ENCODE measurements around the gene MESD. TPM values are rescaled to one million over a fixed set of nuclear protein-coding genes. Genes with fewer than 3 reads are reported as not detected.
"Not testable (repeated sequence)": the region's sequence is repeated elsewhere in the genome, so short reads cannot be mapped to it uniquely, and the experiment has no call there.

Gene MESD
- total and polyA plus RNA-seq, 2 of the 4 experiments (the other 2 are of a cell fraction), result 10.0 to 14.0 TPM

DNA sequence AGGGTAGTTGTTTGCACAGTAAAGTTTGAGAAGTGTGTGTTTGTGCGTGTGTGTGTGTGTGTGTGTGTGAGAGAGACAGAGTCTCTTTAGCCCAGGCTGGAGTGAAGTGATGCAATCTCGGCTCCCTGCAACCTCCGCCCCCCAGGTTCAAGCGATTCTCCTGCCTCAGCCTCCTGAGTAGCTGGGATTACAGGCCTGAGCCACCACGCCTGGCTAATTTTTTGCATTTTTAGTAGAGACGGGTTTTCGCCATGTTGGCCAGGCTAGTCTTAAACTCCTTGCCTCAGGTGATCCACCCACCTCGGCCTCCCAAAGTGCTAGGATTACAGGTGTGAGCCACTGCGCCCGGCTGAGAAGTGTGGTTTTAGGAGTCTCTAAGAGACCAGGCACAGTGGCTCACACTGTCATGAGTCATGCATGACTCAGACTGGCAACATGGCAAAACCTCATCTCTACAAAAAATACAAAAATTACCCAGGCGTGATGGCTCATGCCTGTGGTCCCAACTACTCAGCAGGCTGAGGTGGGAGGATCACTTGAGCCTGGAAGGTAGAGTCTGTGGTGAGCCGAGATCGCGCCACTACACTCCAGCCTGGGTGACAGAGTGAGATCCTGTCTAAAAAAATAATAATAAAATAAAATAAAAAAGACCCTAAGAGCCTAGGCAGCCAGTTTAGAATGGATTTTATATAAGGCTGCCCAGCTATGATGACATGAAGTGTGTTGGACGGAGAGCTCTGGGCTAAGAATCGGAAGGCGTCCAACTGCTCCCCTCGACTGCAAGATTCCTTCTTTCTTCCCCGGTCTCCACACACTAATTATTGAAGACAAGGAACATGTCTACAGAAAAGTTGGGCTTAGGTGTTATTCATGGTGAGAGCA, 33.8 kb downstream of the MESD start:
- H2BK20ac ChIP-seq (ENCODE audit: low read depth, low read length); H3K79me1 ChIP-seq (ENCODE audit: low read depth in 1 of 2, low read length in 2 of 2); H2AK5ac ChIP-seq (ENCODE audit: low read depth, low read length); BruUV-seq (replicated peaks); H3K18ac ChIP-seq (ENCODE audit: low read depth, low read length); H3K9me3 ChIP-seq (ENCODE audit: control insufficient read depth, insufficient read depth, low read length); H3K14ac ChIP-seq (replicated peaks; ENCODE audit: low read depth, low read length); H4K91ac ChIP-seq (ENCODE audit: insufficient read depth, low read depth, low read length); H3K56ac ChIP-seq (ENCODE audit: extremely low read depth, insufficient read depth, low read length); in situ Hi-C loops (cut with MboI; ENCODE audit: low sequenced_read_pairs); H2BK120ac ChIP-seq (ENCODE audit: low read depth, low read length); H3K23ac ChIP-seq (ENCODE audit: low read depth, low read length); H3K9ac ChIP-seq (ENCODE audit: low read depth, low read length); H2BK15ac ChIP-seq (ENCODE audit: low read depth, low read length); H3K27me3 ChIP-seq (ENCODE audit: control insufficient read depth, insufficient read depth, low read length); H3K4ac ChIP-seq (ENCODE audit: low read depth, low read length); H2AK9ac ChIP-seq (replicated peaks; ENCODE audit: low read depth, low read length, poor library complexity); H4K5ac ChIP-seq (ENCODE audit: low read depth, low read length); H3K4me3 ChIP-seq (ENCODE audit: insufficient read depth, low read depth, low read length); H2AFZ ChIP-seq (replicated peaks; ENCODE audit: low read length, poor library complexity); intact Hi-C loops (cut with micrococcal nuclease); H3K4me1 ChIP-seq (ENCODE audit: control insufficient read depth, insufficient read depth, low read length); H2BK5ac ChIP-seq (ENCODE audit: low read depth, low read length, poor library complexity, severe bottlenecking); dilution Hi-C loops (cut with HindIII; ENCODE audit: low sequenced_read_pairs, unreplicated experiment); H4K8ac ChIP-seq (ENCODE audit: low read depth in 2 of 2, low read length in 2 of 2): not testable (repeated sequence)
- TF ChIP-seq BHLHE40 (IDR thresholded peaks at IDR 0.05; ENCODE audit: low read depth, low read length) (peak; percentile 63), FOS (IDR thresholded peaks at IDR 0.05; ENCODE audit: low read depth, low read length) (peak; percentile 97), NFE2L2 (IDR thresholded peaks at IDR 0.05; ENCODE audit: low read depth, low read length) (peak; percentile 45; the same call in 1 of the 2 replicates), CEBPB (IDR thresholded peaks at IDR 0.05; ENCODE audit: low read depth, low read length) (peak; percentile 69)
- Histone ChIP-seq H4K20me1 (ENCODE audit: insufficient read depth, low read length) (peaks cover 39% of the 10 kb centered on the region), H3K4me2 (ENCODE audit: low read depth, low read length) (0 out of 2 replicates have a peak overlapping the region, but pooled peaks have one; percentile 2), H3K36me3 (ENCODE audit: control insufficient read depth, insufficient read depth, low read length) (peaks cover 12% of the 10 kb centered on the region), H3K27ac (ENCODE audit: insufficient read depth, low read length) (peak overlapping the region; percentile 13; the same call in 1 of the 2 replicates), H3K9me1 (ENCODE audit: insufficient read depth, low read length) (peaks cover 23% of the 10 kb centered on the region)
- WGBS, 2 experiments (ENCODE audit: extremely low coverage in 2 of 2, insufficient read length in 1 of 2), result 89% methylated on average over 3 of the region's 19 CpGs; no CpG with 5 or more reads in 1 of the 2 experiments
- ChIA-PET CTCF (interaction anchor here (0.6 kb wide), 1 partner anchor 8 kb away, joined by 3 read pairs; no protein-coding TSS in a partner anchor), POLR2A (ENCODE audit: unreplicated experiment) (interaction anchor here (0.6 kb wide), 1 partner anchor 547 kb away, joined by 5 read pairs; no protein-coding TSS in a partner anchor)
- DNase-seq (peak; percentile 96), ATAC-seq (ENCODE audit: low read depth) (peak; percentile 69)

All from IMR-90 (cell line).